ACC112 (cell line): Measurements from ENCODE around the gene LRRFIP1.

ENCODE experiments used
- H2AFZ ChIP-seq: fragments of 200-600 bp; sonication (generic); one replicate; pipeline ENCODE4 v1.6.0; 2017; ENCODE audit warnings: antibody characterized with exemption, low read length; ENCODE audit not compliant: unreplicated experiment
- H3K27ac ChIP-seq: fragments of 200-600 bp; sonication (generic); 2 replicates; pipeline ENCODE4 v1.5.1; 2014; ENCODE audit warnings: low read depth, mild to moderate bottlenecking, antibody characterized with exemption, low read length, moderate library complexity
- H3K27me3 ChIP-seq: fragments of 200-600 bp; sonication (generic); 2 replicates; pipeline ENCODE4 v1.6.1; 2014; ENCODE audit warnings: mild to moderate bottlenecking, antibody characterized with exemption, low read length, moderate library complexity, mixed read lengths; ENCODE audit not compliant: insufficient read depth
- H3K36me3 ChIP-seq: fragments of 200-600 bp; sonication (generic); 2 replicates; pipeline ENCODE4 v1.6.1; 2016; ENCODE audit warnings: mild to moderate bottlenecking, antibody characterized with exemption, low read length, moderate library complexity, mixed read lengths; ENCODE audit not compliant: insufficient read depth
- H3K4me1 ChIP-seq: fragments of 200-600 bp; sonication (generic); one replicate; pipeline ENCODE4 v1.6.1; 2016; ENCODE audit warnings: low read length, mixed read lengths; ENCODE audit not compliant: insufficient read depth, unreplicated experiment, control insufficient read depth
- H3K4me3 ChIP-seq: fragments of 200-600 bp; sonication (generic); 2 replicates; pipeline ENCODE4 v1.5.1; 2014; ENCODE audit warnings: mild to moderate bottlenecking, low read depth, low read length
- H3K79me2 ChIP-seq: fragments of 200-600 bp; sonication (generic); one replicate; pipeline ENCODE4 v1.6.0; 2016; ENCODE audit warnings: low read length; ENCODE audit not compliant: control insufficient read depth, unreplicated experiment, insufficient read depth

Gene LRRFIP1

GRCh38 chr2:237734905-237735623 is 107.7 kb downstream of the LRRFIP1 start:
- Histone ChIP-seq H3K27me3 (no peaks in the 10 kb centered on the region), H3K4me3 (no peak overlapping the region), H3K4me1 (peaks cover 31% of the 10 kb centered on the region), H3K27ac (no peak overlapping the region), H3K79me2 (peaks cover 17% of the 10 kb centered on the region), H2AFZ (no peak overlapping the region), H3K36me3 (no peaks in the 10 kb centered on the region)

- Histone ChIP-seq H3K27me3 (no peaks in the 10 kb centered on the region), H3K27ac (no peak overlapping the region), H3K4me1 (peaks cover 30% of the 10 kb centered on the region), H3K36me3 (no peaks in the 10 kb centered on the region), H3K4me3 (no peak overlapping the region), H2AFZ (no peak overlapping the region), H3K79me2 (peaks cover 19% of the 10 kb centered on the region)
Measured at GRCh38 chr2:237735798-237736197, 108.4 kb downstream of the LRRFIP1 start.

- H3K79me2 ChIP-seq, result peaks cover 19% of the 10 kb centered on the region
- H3K4me3 ChIP-seq, result no peak overlapping the region
- H3K27me3 ChIP-seq, result no peaks in the 10 kb centered on the region
- H3K36me3 ChIP-seq, result no peaks in the 10 kb centered on the region
- no peak overlapping the region for H3K27ac ChIP-seq
- no peak overlapping the region for H2AFZ ChIP-seq
- peaks cover 20% of the 10 kb centered on the region for H3K4me1 ChIP-seq
Measured at GRCh38 chr2:237736783-237737182, 109.4 kb downstream of the LRRFIP1 start.

- Histone ChIP-seq H3K27me3 (no peaks in the 10 kb centered on the region), H3K4me3 (no peak overlapping the region), H3K4me1 (peaks cover 15% of the 10 kb centered on the region), H3K36me3 (no peaks in the 10 kb centered on the region), H2AFZ (no peak overlapping the region), H3K79me2 (peaks cover 15% of the 10 kb centered on the region), H3K27ac (no peak overlapping the region)
Measured at GRCh38 chr2:237737196-237737865, 109.9 kb downstream of the LRRFIP1 start.

- peaks cover 7% of the 10 kb centered on the region for H3K79me2 ChIP-seq
- H3K4me1 ChIP-seq, result peaks cover 6% of the 10 kb centered on the region
- H3K4me3 ChIP-seq, result no peak overlapping the region
- H2AFZ ChIP-seq, result no peak overlapping the region
- H3K27me3 ChIP-seq, result no peaks in the 10 kb centered on the region
- no peak overlapping the region for H3K27ac ChIP-seq
- no peaks in the 10 kb centered on the region for H3K36me3 ChIP-seq
Measured at GRCh38 chr2:237738255-237738654, 110.9 kb downstream of the LRRFIP1 start.

GRCh38 chr2:237739101-237739500 is 111.7 kb downstream of the LRRFIP1 start:
- H3K27me3 ChIP-seq, result no peaks in the 10 kb centered on the region
- H2AFZ ChIP-seq, result no peak overlapping the region
- peaks cover 3% of the 10 kb centered on the region for H3K79me2 ChIP-seq
- H3K27ac ChIP-seq, result no peak overlapping the region
- no peaks in the 10 kb centered on the region for H3K36me3 ChIP-seq
- no peak overlapping the region for H3K4me3 ChIP-seq
- H3K4me1 ChIP-seq, result peaks cover 9% of the 10 kb centered on the region

GRCh38 chr2:237742191-237742590 is 114.8 kb downstream of the LRRFIP1 start:
- no peak overlapping the region for H3K27ac ChIP-seq
- H3K27me3 ChIP-seq, result no peaks in the 10 kb centered on the region
- peaks cover 6% of the 10 kb centered on the region for H3K79me2 ChIP-seq
- no peak overlapping the region for H2AFZ ChIP-seq
- peaks cover 11% of the 10 kb centered on the region for H3K4me1 ChIP-seq
- no peaks in the 10 kb centered on the region for H3K36me3 ChIP-seq
- H3K4me3 ChIP-seq, result no peak overlapping the region

GRCh38 chr2:237742614-237743013 is 115.2 kb downstream of the LRRFIP1 start:
- no peaks in the 10 kb centered on the region for H3K36me3 ChIP-seq
- H3K27me3 ChIP-seq, result no peaks in the 10 kb centered on the region
- no peak overlapping the region for H3K4me3 ChIP-seq
- H3K79me2 ChIP-seq, result peaks cover 6% of the 10 kb centered on the region
- peaks cover 11% of the 10 kb centered on the region for H3K4me1 ChIP-seq
- no peak overlapping the region for H3K27ac ChIP-seq
- no peak overlapping the region for H2AFZ ChIP-seq

- Histone ChIP-seq H3K4me3 (no peak overlapping the region), H3K27me3 (no peaks in the 10 kb centered on the region), H3K27ac (no peak overlapping the region; the same call in 1 of the 2 replicates), H3K4me1 (peaks cover 11% of the 10 kb centered on the region), H2AFZ (no peak overlapping the region), H3K36me3 (no peaks in the 10 kb centered on the region), H3K79me2 (peaks cover 6% of the 10 kb centered on the region)
Measured at GRCh38 chr2:237743024-237743423, 115.6 kb downstream of the LRRFIP1 start.

GRCh38 chr2:237743561-237744269 is 116.3 kb downstream of the LRRFIP1 start:
- no peaks in the 10 kb centered on the region for H3K27me3 ChIP-seq
- H3K4me1 ChIP-seq, result peaks cover 11% of the 10 kb centered on the region
- H3K27ac ChIP-seq, result peak overlapping the region; percentile 46
- no peaks in the 10 kb centered on the region for H3K36me3 ChIP-seq
- peaks cover 6% of the 10 kb centered on the region for H3K79me2 ChIP-seq
- peak overlapping the region; percentile 21 for H2AFZ ChIP-seq
- H3K4me3 ChIP-seq, result no peak overlapping the region
